Sigmoid colon (tissue), 7 donors: ENCODE results near the gene TOM1L2. TPM values are rescaled to one million over a fixed set of nuclear protein-coding genes. Genes with fewer than 3 reads are reported as not detected.

ENCODE experiments used
- DNase-seq: peaks from one replicate; pipeline ENCODE4 v3.0.0-alpha.2; 2019
- H3K27ac ChIP-seq, 4 donors: fragments of 200-600 bp; sonication (generic); one replicate each; pipeline ENCODE4 v1.5.1; 2016 to 2019; ENCODE audit warnings: mild to moderate bottlenecking in 1 of 4
- H3K27me3 ChIP-seq, 3 donors: fragments of 200-600 bp; sonication (generic); one replicate each; pipeline ENCODE4 v1.5.1; 2019; ENCODE audit warnings: mild to moderate bottlenecking in 1 of 3
- H3K36me3 ChIP-seq, 4 donors: fragments of 200-600 bp; sonication (generic); one replicate each; pipeline ENCODE4 v1.5.1; 2016 to 2019
- H3K4me1 ChIP-seq, 4 donors: fragments of 200-600 bp; sonication (generic); one replicate each; pipeline ENCODE4 v1.5.1; 2017 to 2019
- H3K4me3 ChIP-seq, 4 donors: fragments of 200-600 bp; sonication (generic); one replicate each; pipeline ENCODE4 v1.5.1; 2017 to 2019; ENCODE audit warnings: mild to moderate bottlenecking in 2 of 4, moderate library complexity in 1 of 4
- H3K9me3 ChIP-seq, 4 donors: fragments of 200-600 bp in 3 of 4; sonication (generic) in 3 of 4; one replicate each; pipeline versions ENCODE4 v1.5.1 to v1.6.1; 2013 to 2019
- CTCF ChIP-seq, 4 experiments: fragments of 450-650 bp in 3 of 4; fragments of 200-600 bp in 1 of 4; IDR thresholded peaks; one replicate each; pipeline ENCODE4 v1.5.1; 2016 to 2019; ENCODE audit warnings: antibody characterized with exemption in 4 of 4, mild to moderate bottlenecking in 3 of 4, moderate library complexity in 2 of 4
- EP300 ChIP-seq, 4 donors: sonication (generic); formaldehyde crosslinking; IDR thresholded peaks; one replicate each; pipeline ENCODE4 v1.6.1; 2017; ENCODE audit warnings: antibody characterized with exemption in 4 of 4
- POLR2A ChIP-seq, 2 donors: fragments of 450-650 bp; IDR thresholded peaks; one replicate each; pipeline ENCODE4 v1.6.1; 2016; ENCODE audit warnings: antibody characterized with exemption in 2 of 2, mild to moderate bottlenecking in 2 of 2, moderate library complexity in 2 of 2
- POLR2AphosphoS5 ChIP-seq, 4 donors: sonication (generic); formaldehyde crosslinking; IDR thresholded peaks; one replicate each; pipeline ENCODE4 v1.6.1; 2017; ENCODE audit warnings: antibody characterized with exemption in 4 of 4
- WGBS, 2 donors: extraction: QIAGEN DNeasy Blood & Tissue Kit; methylation state at CpG; one replicate each; pipeline ENCODE4 v1.1.7; 2013; 5-methylcytosine and 5-hydroxymethylcytosine counted together
- intact Hi-C: fragments of 100-400 bp; cut with DNase I; formaldehyde crosslinking; loops from one replicate; pipeline ENCODE4 v1.15.1; 2023
- polyA plus RNA-seq, 3 donors: library from polyadenylated mRNA; stranded (reverse); fragments of 200-250 nt; gene quantifications; one replicate each; pipeline ENCODE4 v1.2.3, GENCODE V29; 2013
- total RNA-seq, 4 donors: library from RNA; depleted of rRNA; stranded (reverse); fragments of >200 nt; gene quantifications; one replicate each; pipeline ENCODE4 v1.1.0, GENCODE V29; 2016
- donor health status: healthy with polysubstance abuse.
- donor health status: Bipolar disorder and iron deficiency.
- donor health status: healthy.

TOM1L2 gene
- total and polyA plus RNA-seq, 7 donors = 13.8 to 215 (median 43.3) TPM

- H3K27ac ChIP-seq = peak overlapping the region in 3 of 4 donors; percentile 50 to 66 (median 57)
- no peak for DNase-seq
- peaks cover 25 to 67% (median 52%) of the 10 kb centered on the region in 4 donors for H3K36me3 ChIP-seq
- H3K4me1 ChIP-seq = peaks cover 0 to 70% (median 67%) of the 10 kb centered on the region in 4 donors
- H3K9me3 ChIP-seq = no peaks in the 10 kb centered on the region
- intact Hi-C loops = no loop called here
- H3K27me3 ChIP-seq = no peaks in the 10 kb centered on the region
- TF ChIP-seq CTCF (IDR thresholded peaks at IDR 0.05) (no peak), EP300 (IDR thresholded peaks at IDR 0.05) (no peak), POLR2A (IDR thresholded peaks at IDR 0.05) (no peak), POLR2AphosphoS5 (IDR thresholded peaks at IDR 0.05) (no peak)
- no peak overlapping the region for H3K4me3 ChIP-seq
- 85% methylated on average over 8 of the region's 8 CpGs for WGBS, 2 donors
Observed at GRCh38 chr17:17815062-17815406, 157.2 kb downstream of the TOM1L2 start.

- peaks cover 19 to 61% (median 50%) of the 10 kb centered on the region in 4 donors for H3K36me3 ChIP-seq
- peak overlapping the region in 3 of 4 donors; percentile 50 to 66 (median 57) for H3K27ac ChIP-seq
- no peaks in the 10 kb centered on the region for H3K27me3 ChIP-seq
- WGBS, 2 donors = 87 to 91% methylated on average over 20 of the region's 20 CpGs
- DNase-seq = no peak
- no peak overlapping the region for H3K4me3 ChIP-seq
- intact Hi-C loops = loop anchor here (5.0 kb wide), 2 partner anchors 132 to 158 kb away; partner anchors contain the start of genes DRC3, RAI1 and TOM1L2
- H3K4me1 ChIP-seq = peaks cover 0 to 70% (median 66%) of the 10 kb centered on the region in 4 donors
- TF ChIP-seq POLR2AphosphoS5 (IDR thresholded peaks at IDR 0.05) = no peak
- no peak for TF ChIP-seq CTCF (IDR thresholded peaks at IDR 0.05)
- no peak for TF ChIP-seq EP300 (IDR thresholded peaks at IDR 0.05)
- no peak for TF ChIP-seq POLR2A (IDR thresholded peaks at IDR 0.05)
- no peaks in the 10 kb centered on the region for H3K9me3 ChIP-seq
Observed at GRCh38 chr17:17814162-17815061, 157.8 kb downstream of the TOM1L2 start.

- Histone ChIP-seq H3K27me3 (no peaks in the 10 kb centered on the region), H3K9me3 (no peaks in the 10 kb centered on the region), H3K36me3 (peaks cover 12 to 54% (median 43%) of the 10 kb centered on the region in 4 donors), H3K27ac (peak overlapping the region in 2 of 4 donors; percentile 66 to 79), H3K4me1 (peaks cover 0 to 70% (median 66%) of the 10 kb centered on the region in 4 donors), H3K4me3 (no peak overlapping the region)
- no peak for DNase-seq
- 86 to 87% methylated on average over 16 of the region's 16 CpGs for WGBS, 2 donors
- TF ChIP-seq EP300 (IDR thresholded peaks at IDR 0.05) (no peak), POLR2AphosphoS5 (IDR thresholded peaks at IDR 0.05) (no peak), CTCF (IDR thresholded peaks at IDR 0.05) (no peak), POLR2A (IDR thresholded peaks at IDR 0.05) (no peak)
- intact Hi-C loops = loop anchor here (2.0 to 5.0 kb wide), 3 partner anchors 105 to 159 kb away; partner anchors contain the start of genes DRC3, RAI1 and TOM1L2
Observed at GRCh38 chr17:17813725-17814095, 158.5 kb downstream of the TOM1L2 start.

- intact Hi-C loops = loop anchor here (2.0 to 5.0 kb wide), 3 partner anchors 106 to 159 kb away; partner anchors contain the start of genes DRC3, RAI1 and TOM1L2
- Histone ChIP-seq H3K9me3 (no peaks in the 10 kb centered on the region), H3K4me3 (no peak overlapping the region), H3K36me3 (peaks cover 11 to 48% (median 40%) of the 10 kb centered on the region in 4 donors), H3K27me3 (no peaks in the 10 kb centered on the region), H3K27ac (peak overlapping the region in 3 of 4 donors; percentile 79 to 90 (median 87)), H3K4me1 (peaks cover 0 to 67% (median 62%) of the 10 kb centered on the region in 4 donors)
- TF ChIP-seq EP300 (IDR thresholded peaks at IDR 0.05) (no peak), CTCF (IDR thresholded peaks at IDR 0.05) (no peak), POLR2AphosphoS5 (IDR thresholded peaks at IDR 0.05) (no peak), POLR2A (IDR thresholded peaks at IDR 0.05) (no peak)
- WGBS, 2 donors = 91 to 95% methylated on average over 25 of the region's 25 CpGs
- DNase-seq = no peak
Observed at GRCh38 chr17:17813055-17813724, 159.0 kb downstream of the TOM1L2 start.
